Endothelial cell of umbilical vein (primary cell): Measurements from ENCODE around the gene ATXN1. TPM values are rescaled to one million over a fixed set of nuclear protein-coding genes. Genes with fewer than 3 reads are reported as not detected.

Experiments used
- BruUV-seq: library from RNA; stranded (reverse); fragments of 400-500 nt; replicated peaks from 2 replicates; lab custom pipeline; 2021; lab: Mats Ljungman, UMichigan
- CTCF ChIA-PET: fragments of 300-600, 350-600 bp; sonication (Branson Sonifier 250); formaldehyde crosslinking; loops from one replicate; lab custom pipeline; 2021; ENCODE audit warnings: antibody characterized with exemption, inconsistent platforms; lab: Charles Lee
- POLR2A ChIA-PET: fragments of 300-600, 350-600 bp; sonication (Branson Sonifier 250); formaldehyde crosslinking; loops from one replicate; lab custom pipeline; 2021; ENCODE audit warnings: antibody characterized with exemption, inconsistent platforms; lab: Charles Lee
- DNase-seq: peaks from one replicate; pipeline ENCODE4 v3.0.0-alpha.2; 2011; ENCODE audit warnings: low read depth, low spot score
- FAIRE-seq: peaks from 2 replicates; lab custom pipeline; 2011; peaks lifted over from hg19 to GRCh38; lab: Jason Lieb, UNC
- H2AFZ ChIP-seq: 2 replicates; pipeline ENCODE4 v1.6.0; 2012; ENCODE audit warnings: low read depth, low read length, control low read depth, inconsistent platforms
- H3K27ac ChIP-seq: 2 replicates; pipeline ENCODE4 v1.5.1; 2011; ENCODE audit warnings: low read depth, mild to moderate bottlenecking, control low read depth, low read length, moderate library complexity; ENCODE audit not compliant: insufficient read depth
- H3K27me3 ChIP-seq, 2 experiments: 2 replicates each; pipeline versions ENCODE4 v1.6.0 to v1.6.1; 2011; ENCODE audit warnings: low read length in 2 of 2, mixed read lengths in 1 of 2; ENCODE audit not compliant: control insufficient read depth in 2 of 2, insufficient read depth in 2 of 2
- H3K36me3 ChIP-seq, 2 experiments: 2 replicates in 1 of 2; 3 replicates in 1 of 2; pipeline ENCODE4 v1.5.1; 2011; ENCODE audit warnings: low read length in 2 of 2, mild to moderate bottlenecking in 1 of 2, moderate library complexity in 1 of 2; ENCODE audit not compliant: control insufficient read depth in 2 of 2, insufficient read depth in 2 of 2; ENCODE audit errors: extremely low read depth in 1 of 2
- H3K4me1 ChIP-seq: 3 replicates; pipeline ENCODE4 v1.5.1; 2011; ENCODE audit warnings: mild to moderate bottlenecking, low read length; ENCODE audit not compliant: control insufficient read depth, insufficient read depth; ENCODE audit errors: extremely low read depth
- H3K4me2 ChIP-seq: 2 replicates; pipeline ENCODE4 v1.6.1; 2011; ENCODE audit warnings: low read length, control low read depth, mixed read lengths; ENCODE audit not compliant: insufficient read depth
- H3K4me3 ChIP-seq, 3 experiments: fragments of 200-600 bp in 1 of 3; sonication (generic), shearing (Covaris generic) in 1 of 3; replicated peaks in 1 of 3; 2 replicates each; pipeline ENCODE4 v1.5.1; 2011 to 2016; ENCODE audit warnings: control low read depth in 3 of 3, low read length in 3 of 3, mild to moderate bottlenecking in 2 of 3, inconsistent platforms in 1 of 3, low read depth in 1 of 3, moderate library complexity in 1 of 3; ENCODE audit not compliant: insufficient read depth in 1 of 3
- H3K79me2 ChIP-seq: 2 replicates; pipeline ENCODE4 v1.6.0; 2012; ENCODE audit warnings: low read length, inconsistent platforms; ENCODE audit not compliant: control insufficient read depth, insufficient read depth
- H3K9ac ChIP-seq: replicated peaks from 2 replicates; pipeline ENCODE3; 2011; ENCODE audit warnings: low read length, control low read depth; ENCODE audit not compliant: insufficient read depth; ENCODE audit errors: extremely low read depth
- H3K9me1 ChIP-seq: replicated peaks from 3 replicates; pipeline ENCODE4 v1.6.0; 2011; ENCODE audit warnings: mild to moderate bottlenecking, low read length; ENCODE audit not compliant: control insufficient read depth, insufficient read depth; ENCODE audit errors: extremely low read depth
- H3K9me3 ChIP-seq: replicated peaks from 2 replicates; pipeline ENCODE4 v1.5.1; 2012; ENCODE audit warnings: low read length, inconsistent platforms; ENCODE audit not compliant: control insufficient read depth, insufficient read depth
- H4K20me1 ChIP-seq: replicated peaks from 2 replicates; pipeline ENCODE3; 2011; ENCODE audit warnings: mild to moderate bottlenecking, low read length; ENCODE audit not compliant: control insufficient read depth, insufficient read depth; ENCODE audit errors: extremely low read depth
- EZH2 ChIP-seq: IDR thresholded peaks from 2 replicates; pipeline ENCODE4 v1.6.1; 2012; ENCODE audit warnings: borderline replicate concordance, low read depth, mild to moderate bottlenecking, moderate library complexity, low read length, inconsistent platforms; ENCODE audit not compliant: severe bottlenecking
- FOS ChIP-seq: IDR thresholded peaks from 2 replicates; pipeline ENCODE4 v1.6.1; 2011; ENCODE audit warnings: mild to moderate bottlenecking, low read length, moderate library complexity, borderline replicate concordance; ENCODE audit not compliant: insufficient read depth
- GATA2 ChIP-seq: IDR thresholded peaks from 2 replicates; pipeline ENCODE4 v1.7.0; 2011; ENCODE audit warnings: low read depth, mild to moderate bottlenecking, moderate library complexity, mixed read lengths, low read length; ENCODE audit not compliant: insufficient read length, insufficient read depth
- JUN ChIP-seq: IDR thresholded peaks from 2 replicates; pipeline ENCODE4 v1.6.1; 2011; ENCODE audit warnings: borderline replicate concordance, low read depth; ENCODE audit not compliant: insufficient read length, insufficient read depth
- MYC ChIP-seq: IDR thresholded peaks from one replicate; pipeline ENCODE4 v1.6.1; 2011; ENCODE audit warnings: mild to moderate bottlenecking, low read depth, low read length
- POLR2A ChIP-seq: IDR thresholded peaks from 2 replicates; pipeline ENCODE4 v1.6.1; 2012; ENCODE audit warnings: low read depth, mild to moderate bottlenecking, control low read depth, low read length
- POLR2AphosphoS5 ChIP-seq: IDR thresholded peaks from 2 replicates; pipeline ENCODE4 v1.6.1; 2012; ENCODE audit warnings: low read depth, mild to moderate bottlenecking, control low read depth, low read length, moderate library complexity; ENCODE audit not compliant: insufficient read depth
- dilution Hi-C: fragments of 300-500 bp; cut with MboI; formaldehyde crosslinking; loops from one replicate; pipeline ENCODE4 v1.15.0; 2019; ENCODE audit warnings: low sequenced_read_pairs; ENCODE audit not compliant: extremely low pct_ligation_motif_present
- intact Hi-C: fragments of 100-400 bp; cut with micrococcal nuclease; formaldehyde crosslinking; loops from one replicate; pipeline ENCODE4 v1.10.0; 2022
- polyA plus RNA-seq, 4 experiments: library from polyadenylated mRNA; depleted of rRNA in 3 of 4; stranded (reverse) in 3 of 4; unstranded in 1 of 4; fragments of >200 nt; gene quantifications; 2 replicates each; pipeline versions ENCODE4 v1.2.1 to v1.2.3, GENCODE V29; 2011 to 2012; ENCODE audit warnings: missing spikeins in 1 of 4
- total RNA-seq: library from RNA; stranded (reverse); gene quantifications from 2 replicates; pipeline ENCODE4 v1.2.3, GENCODE V29; 2021
- TF ChIP-seq, protein P1 (sequence below), 2 donors: IDR thresholded peaks; 1 replicate in 1 of 2; 2 replicates in 1 of 2; pipeline ENCODE4 v1.5.1; 2011; ENCODE audit warnings: low read length in 2 of 2, mild to moderate bottlenecking in 2 of 2, moderate library complexity in 2 of 2, control low read depth in 1 of 2, inconsistent platforms in 1 of 2, low read depth in 1 of 2; ENCODE audit not compliant: insufficient read depth in 1 of 2; ENCODE audit errors: extremely low read depth in 1 of 2
- TF ChIP-seq, protein P2 (sequence below): IDR thresholded peaks from 2 replicates; pipeline ENCODE4 v1.6.1; 2011; ENCODE audit not compliant: insufficient read depth, insufficient read length

The ATXN1 gene
- total and polyA plus RNA-seq, 2 donors (not counting 3 experiments of a cell fraction or from before 2014, with no cell fraction given): 16.4 to 33.0 TPM

DNA sequence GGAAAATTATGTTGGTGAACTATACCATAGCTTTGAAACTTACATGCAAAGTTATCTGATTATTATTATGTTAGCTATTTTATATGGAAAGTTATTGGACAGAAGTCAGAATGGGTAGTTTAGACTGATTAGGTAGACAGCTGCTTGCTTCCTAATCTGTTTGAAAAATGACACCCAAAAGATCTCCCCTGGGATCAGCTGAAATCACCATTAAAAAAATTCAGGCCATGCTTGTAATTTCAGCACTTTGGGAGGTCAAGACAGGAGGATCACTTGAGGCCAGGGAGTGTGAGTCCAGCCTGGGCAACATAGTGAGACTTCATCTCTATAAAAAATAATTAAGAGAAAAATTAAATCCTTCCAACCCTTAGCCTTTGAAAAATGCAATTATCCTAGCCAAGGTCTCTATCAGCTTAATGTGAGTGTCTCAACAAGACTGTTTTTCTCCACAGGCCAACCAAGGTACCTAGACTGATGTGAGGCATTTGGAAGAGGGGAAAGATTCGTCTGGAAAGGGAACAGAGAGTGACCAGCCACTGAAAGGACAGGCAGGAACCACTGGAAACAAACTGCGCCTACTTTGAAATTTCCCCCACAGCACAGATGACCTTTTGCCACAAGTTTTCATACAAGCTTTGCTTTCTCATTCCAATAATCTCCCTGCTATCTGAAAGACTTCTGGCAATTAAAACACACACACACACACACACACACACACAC is 290.6 kb downstream of the ATXN1 start:
- H3K9me3 ChIP-seq: no peaks in the 10 kb centered on the region
- TF ChIP-seq, protein P1, sequence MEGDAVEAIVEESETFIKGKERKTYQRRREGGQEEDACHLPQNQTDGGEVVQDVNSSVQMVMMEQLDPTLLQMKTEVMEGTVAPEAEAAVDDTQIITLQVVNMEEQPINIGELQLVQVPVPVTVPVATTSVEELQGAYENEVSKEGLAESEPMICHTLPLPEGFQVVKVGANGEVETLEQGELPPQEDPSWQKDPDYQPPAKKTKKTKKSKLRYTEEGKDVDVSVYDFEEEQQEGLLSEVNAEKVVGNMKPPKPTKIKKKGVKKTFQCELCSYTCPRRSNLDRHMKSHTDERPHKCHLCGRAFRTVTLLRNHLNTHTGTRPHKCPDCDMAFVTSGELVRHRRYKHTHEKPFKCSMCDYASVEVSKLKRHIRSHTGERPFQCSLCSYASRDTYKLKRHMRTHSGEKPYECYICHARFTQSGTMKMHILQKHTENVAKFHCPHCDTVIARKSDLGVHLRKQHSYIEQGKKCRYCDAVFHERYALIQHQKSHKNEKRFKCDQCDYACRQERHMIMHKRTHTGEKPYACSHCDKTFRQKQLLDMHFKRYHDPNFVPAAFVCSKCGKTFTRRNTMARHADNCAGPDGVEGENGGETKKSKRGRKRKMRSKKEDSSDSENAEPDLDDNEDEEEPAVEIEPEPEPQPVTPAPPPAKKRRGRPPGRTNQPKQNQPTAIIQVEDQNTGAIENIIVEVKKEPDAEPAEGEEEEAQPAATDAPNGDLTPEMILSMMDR (IDR thresholded peaks at IDR 0.05; ENCODE audit: extremely low read depth in 1 of 2, insufficient read depth in 1 of 2, low read depth in 1 of 2, low read length in 2 of 2): no peak
- TF ChIP-seq JUN (no peak), MYC (no peak), EZH2 (no peak), FOS (no peak), POLR2AphosphoS5 (no peak), GATA2 (no peak), POLR2A (no peak)
- TF ChIP-seq, protein P2, sequence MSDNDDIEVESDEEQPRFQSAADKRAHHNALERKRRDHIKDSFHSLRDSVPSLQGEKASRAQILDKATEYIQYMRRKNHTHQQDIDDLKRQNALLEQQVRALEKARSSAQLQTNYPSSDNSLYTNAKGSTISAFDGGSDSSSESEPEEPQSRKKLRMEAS: no peak
- H3K4me1 ChIP-seq: peaks cover 4% of the 10 kb centered on the region
- DNase-seq (no peak), FAIRE-seq (no peak)
- peaks cover 0 to 1% of the 10 kb centered on the region in 2 experiments for H3K36me3 ChIP-seq
- ChIA-PET POLR2A (no interaction called here), CTCF (interaction anchor here (1.2 kb wide), 1 partner anchor 14 kb away, joined by 3 read pairs; no protein-coding TSS in a partner anchor)
- H3K9me1 ChIP-seq: no peaks in the 10 kb centered on the region
- no peaks in the 10 kb centered on the region for H3K79me2 ChIP-seq
- no peak overlapping the region for H3K27ac ChIP-seq
- H3K27me3 ChIP-seq: no peaks in the 10 kb centered on the region
- no peak overlapping the region for H3K4me2 ChIP-seq
- no TSS peak for BruUV-seq
- dilution Hi-C loops (no loop called here), intact Hi-C loops (no loop called here)
- no peak overlapping the region for H3K9ac ChIP-seq
- no peak overlapping the region for H2AFZ ChIP-seq
- no peaks in the 10 kb centered on the region for H4K20me1 ChIP-seq
- no peak overlapping the region for H3K4me3 ChIP-seq
